GM03348 (cell line): Measurements from ENCODE around the gene TMEM139.
"Not testable (repeated sequence)": the region's sequence is repeated elsewhere in the genome, so short reads cannot be mapped to it uniquely, and the experiment has no call there.

ENCODE experiments used
- DNase-seq: peaks from one replicate; pipeline ENCODE4 v3.0.0; 2012; ENCODE audit warnings: low spot score

Gene TMEM139

DNA sequence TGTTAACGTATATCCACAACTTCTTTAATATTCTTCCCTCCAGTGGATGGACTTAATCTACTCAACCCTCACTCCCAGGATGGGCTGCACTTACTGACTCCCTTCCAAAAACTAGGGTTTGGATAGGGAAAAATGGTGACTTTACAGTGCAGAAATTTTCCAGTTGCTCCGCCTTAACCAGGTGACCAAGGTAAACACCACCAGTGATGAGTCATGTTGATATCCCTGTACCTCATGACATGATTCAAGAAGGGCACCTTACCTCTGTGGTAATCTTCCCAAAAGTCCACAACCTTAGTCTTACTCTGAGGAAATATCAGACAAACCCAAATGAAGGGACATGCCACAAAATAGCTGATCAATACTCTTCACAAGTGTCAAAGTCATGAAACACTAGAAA, 25.0 kb upstream of the TMEM139 start:
- no peak for DNase-seq

DNA sequence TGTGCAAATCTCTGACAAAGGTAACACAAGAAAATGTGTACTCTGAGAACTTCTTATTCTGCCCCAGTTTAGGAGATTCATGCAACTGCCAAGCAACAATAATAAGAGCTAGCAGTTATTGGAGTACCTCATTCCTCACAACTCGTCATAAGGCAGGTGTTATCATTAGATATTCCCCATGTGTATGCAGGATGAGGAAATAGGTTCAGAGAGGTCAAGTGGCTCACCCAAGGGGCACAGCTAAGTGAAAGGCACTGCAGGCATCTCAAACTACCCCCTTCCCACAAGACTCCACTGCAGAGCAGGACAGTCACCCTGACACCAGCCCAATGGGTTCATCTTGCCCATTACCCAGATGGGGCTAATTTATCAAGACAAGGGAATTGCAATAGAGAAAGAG, 22.9 kb upstream of the TMEM139 start:
- DNase-seq = no peak

DNA sequence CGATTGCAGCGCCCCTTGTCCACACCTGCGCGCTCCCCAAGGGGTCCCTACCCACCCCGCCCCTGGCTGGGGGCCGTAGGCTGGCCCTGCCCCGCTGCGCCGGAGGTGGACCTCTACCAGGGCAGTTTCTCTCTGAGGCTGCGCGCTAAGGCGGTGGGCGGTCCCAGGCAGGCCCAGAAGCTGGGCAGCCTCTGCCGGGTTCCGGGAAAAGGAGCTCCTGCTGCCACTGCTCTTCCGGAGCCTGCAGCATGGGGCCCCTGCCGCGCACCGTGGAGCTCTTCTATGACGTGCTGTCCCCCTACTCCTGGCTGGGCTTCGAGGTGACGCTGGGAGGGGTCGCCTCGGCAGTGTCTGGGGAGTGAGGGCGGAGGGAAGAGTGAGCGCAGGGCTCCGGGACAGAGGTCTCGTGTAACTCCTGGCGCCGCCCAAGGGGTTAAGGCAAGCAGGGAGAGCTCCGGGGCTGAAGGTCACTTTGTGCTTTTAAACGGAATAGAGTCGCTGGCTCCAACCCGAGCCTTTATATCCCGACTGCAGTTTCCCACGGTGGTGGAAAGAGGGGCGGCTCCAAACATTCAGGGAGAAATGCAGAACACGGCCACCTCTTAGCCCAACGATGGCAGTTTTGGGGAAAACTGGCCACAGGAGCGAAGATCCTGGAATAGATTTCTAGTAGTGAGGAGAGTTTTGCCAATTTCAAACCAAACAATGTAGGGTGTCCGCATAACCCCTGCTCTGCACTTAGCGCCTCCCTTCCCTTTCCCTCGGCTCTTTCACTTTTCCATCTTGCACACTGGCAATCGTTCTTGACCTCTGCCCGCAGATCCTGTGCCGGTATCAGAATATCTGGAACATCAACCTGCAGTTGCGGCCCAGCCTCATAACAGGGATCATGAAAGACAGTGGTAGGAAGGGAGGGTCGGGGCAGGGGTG, 21.2 kb upstream of the TMEM139 start, which contains the start of gene GSTK1:
GSTK1 (plus strand) TSS at position 176 of the 930 bp plus-strand sequence; CDS start at position 249, 73 bp downstream.
- peak; percentile 95 for DNase-seq

DNA sequence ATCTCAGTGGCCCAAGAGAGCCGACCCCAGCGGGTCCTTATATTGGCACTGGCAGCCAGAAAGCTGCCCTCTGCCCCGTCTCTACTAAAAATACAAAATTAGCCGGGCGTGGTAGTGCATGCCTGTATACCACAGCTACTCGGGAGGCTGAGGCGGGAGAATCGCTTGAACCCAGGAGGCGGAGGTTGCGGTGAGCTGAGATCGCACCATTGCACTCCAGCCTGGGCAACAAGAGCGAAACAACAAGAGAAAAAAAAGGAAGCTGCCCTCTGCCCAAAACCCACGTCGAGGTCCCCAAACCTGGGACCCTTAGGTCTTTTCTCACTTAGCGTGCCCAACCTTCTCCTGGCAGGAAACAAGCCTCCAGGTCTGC, 20.6 kb upstream of the TMEM139 start:
- DNase-seq = not testable (repeated sequence)

DNA sequence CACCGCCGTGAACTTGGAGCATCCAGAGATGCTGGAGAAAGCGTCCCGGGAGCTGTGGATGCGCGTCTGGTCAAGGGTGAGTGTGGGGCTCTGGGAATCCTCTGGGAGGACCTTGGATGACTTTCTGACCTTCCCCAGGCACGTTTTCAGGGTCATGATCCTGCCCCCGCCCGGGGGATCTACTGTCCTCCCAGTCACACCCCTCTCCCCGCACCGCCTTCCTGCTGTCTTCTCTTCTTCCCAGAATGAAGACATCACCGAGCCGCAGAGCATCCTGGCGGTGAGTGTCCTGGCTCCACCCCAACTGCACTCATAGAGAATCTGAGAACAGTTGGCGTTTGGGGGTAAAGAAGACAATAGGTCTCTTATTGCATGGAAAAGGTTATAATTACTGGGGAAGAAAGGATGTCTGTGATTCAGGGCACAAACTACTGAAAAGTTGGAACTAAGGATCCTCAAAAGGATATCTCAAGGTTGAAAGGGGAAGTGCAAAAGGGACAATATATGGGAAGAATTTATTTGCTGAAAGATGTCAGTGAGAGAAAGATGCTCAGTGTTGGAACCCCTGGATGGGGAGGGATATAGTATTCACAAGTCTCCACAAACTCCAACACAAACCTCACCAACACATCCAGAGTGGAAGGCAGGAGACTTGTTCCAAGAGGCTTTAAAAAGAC, 19.6 kb upstream of the TMEM139 start:
- no peak for DNase-seq

DNA sequence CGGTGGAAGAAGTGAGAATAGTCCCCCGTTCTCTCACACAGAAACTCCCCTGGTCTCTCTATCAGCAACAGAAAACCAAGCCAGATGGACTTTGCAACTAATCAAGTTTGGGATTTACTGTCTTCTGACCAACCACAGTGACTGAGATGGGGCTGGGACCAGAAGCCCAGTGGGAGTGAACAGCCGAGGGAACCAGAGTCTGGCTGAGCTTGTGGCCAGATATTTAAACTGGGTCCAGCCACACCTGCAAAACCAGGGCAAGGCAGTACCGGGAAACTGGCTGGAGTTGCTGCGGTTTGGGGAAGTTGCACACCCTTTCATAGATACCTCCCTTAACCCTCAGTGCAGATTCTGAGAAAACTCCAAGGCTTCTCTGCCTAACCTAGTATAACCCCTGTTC, 15.5 kb upstream of the TMEM139 start:
- DNase-seq = no peak

DNA sequence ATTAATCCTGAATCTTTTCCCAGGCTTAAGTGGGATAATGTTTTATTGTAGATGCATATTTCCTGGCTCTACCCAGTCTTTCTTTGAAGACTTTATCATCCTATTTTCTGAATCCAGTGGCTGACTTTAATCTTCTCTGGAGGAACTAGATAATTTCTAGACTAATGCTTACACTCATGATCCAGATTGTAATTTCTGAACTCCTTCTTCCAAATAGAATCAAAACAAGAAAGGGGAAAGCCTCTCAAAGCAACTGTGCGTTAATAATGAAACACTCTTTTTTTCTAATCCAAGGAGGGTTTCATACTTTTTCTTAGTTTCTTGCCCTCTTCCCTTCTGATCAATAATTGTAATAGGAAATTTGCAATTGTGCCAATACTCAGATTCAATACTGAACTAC, 13.5 kb upstream of the TMEM139 start:
- no peak for DNase-seq

DNA sequence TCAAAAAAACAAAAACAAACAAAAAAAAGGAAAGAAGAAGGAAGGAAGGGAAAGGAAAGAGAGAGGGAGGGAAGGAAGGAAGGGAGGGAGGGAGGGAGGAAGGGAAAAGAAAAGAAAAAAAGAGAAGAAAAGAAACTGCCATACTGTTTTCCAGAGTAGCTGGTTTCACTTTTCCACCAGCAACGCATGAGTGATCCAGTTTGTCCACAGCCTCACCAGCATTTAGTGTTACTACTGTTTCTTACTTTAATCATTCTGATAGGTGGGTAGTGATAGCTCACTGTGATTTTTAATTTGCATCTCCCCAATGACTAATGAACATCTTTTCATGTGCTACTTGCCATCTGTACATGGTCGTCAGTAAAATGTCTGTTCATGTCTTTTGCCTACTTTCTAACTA, 11.9 kb upstream of the TMEM139 start:
- DNase-seq = no peak

DNA sequence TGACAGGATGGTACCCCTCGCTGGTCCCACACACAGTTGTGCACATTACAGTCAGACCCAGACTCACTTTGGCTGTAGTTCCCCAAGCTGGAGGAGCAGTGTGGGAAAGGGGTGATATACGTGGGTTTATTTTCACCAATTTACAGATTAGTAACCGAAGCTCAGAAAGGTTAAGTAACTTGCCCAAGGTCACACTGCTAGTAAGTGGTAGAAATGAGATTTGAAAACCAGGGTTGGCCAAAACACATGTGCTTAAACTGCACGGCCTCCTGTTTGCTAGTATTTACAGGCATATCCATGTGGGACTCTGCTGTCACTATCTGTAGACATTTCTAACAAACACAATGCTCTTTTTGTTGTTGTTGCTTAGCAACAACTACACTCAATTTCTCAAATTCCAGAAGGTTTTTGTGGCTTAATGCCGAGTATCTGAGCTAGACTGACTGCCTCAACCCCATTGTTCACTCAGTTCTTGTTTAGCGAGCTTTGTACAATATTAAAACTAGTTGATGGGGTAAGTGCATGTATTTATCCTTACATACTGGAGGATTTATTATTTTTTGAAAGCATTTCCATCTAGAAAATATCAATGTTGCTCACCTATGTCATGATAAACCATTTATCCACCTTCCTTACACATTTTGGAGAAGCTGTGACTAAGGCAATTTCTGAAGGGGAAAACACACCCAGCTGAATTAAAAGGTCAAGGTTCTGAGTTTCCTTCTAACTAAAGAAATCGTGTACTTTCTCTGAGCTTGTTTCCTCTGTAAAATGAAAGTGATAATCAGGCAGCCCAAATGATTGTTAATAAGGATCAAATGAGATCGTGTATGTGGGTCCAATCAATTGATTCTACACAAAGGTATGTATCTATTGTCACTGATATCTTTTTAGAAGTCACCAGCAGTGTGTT, 5.3 kb upstream of the TMEM139 start:
- peak; percentile 69 for DNase-seq

DNA sequence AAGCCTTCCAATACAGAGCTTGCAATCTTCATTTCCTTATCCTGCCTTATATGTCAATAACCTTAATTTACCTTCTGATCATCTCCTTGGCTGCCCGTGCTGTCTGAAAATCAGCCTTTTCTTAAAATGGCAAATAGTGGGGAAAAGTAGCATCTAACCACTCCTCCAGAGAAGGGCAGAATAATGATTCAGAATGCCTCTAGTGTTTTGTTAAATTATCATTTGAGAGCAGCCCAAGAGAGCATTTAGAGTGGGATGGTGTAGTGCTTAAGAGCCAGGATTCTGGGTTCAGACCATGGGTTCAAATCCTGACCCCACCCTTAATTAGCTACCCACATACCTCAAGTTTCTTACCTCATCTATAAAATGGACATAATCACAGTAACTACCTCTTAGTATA, 4.6 kb upstream of the TMEM139 start:
- DNase-seq = no peak

DNA sequence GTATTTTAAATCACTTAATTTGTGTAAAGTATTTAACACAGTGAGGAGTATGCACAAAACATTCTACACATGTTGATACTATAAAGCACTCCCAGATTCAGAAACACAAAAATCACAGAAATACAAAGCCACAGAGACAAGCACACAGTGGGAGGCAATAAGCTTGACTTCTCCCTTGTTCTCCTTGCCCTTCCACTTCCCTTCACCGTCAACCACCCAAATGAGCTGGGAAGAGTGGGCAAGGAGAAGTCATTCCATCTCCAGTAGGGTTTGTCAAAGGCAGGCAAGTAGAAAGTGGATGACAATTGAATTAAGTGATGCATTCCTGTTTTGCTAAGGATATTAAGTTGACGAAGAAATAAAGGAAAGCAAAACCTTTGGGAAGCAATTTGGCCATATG, 4.2 kb upstream of the TMEM139 start:
- no peak for DNase-seq

DNA sequence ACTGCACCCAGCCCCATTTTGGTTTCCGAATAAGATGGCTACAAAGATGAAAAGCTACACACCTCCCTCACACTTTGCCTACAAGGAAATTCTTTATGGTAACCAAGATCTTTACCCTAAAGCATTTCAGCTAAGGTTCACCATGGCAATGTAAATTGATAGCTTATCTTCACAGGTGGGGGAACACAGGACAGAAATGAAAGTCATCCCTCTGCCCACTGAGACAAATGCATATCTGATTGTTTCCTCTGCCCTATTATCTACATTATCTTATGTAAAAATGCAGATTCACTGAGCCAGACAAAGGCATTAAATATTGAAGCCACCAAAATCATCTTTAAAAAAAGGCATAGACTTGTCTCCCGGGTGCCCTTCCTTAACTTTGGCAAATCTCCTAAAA, 3.2 kb upstream of the TMEM139 start:
- no peak for DNase-seq

DNA sequence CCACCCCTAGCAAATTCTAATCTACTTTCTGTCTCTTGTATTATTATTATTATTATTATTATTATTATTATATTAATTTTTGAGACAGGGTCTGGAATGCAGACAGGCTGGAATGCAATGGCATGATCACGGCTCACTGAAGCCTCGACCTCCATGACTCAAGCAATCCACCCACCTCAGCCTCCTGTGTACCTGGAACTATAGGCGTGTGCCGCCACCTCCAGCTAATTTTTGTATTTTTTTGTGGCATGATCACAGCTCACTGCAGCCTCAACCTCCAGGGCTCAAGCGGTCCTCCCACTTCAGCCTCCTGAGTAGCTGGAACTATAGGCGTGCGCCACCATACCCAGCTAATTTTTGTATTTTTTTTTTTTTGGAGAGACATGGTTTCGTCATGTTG, 2.6 kb upstream of the TMEM139 start:
- no peak for DNase-seq

DNA sequence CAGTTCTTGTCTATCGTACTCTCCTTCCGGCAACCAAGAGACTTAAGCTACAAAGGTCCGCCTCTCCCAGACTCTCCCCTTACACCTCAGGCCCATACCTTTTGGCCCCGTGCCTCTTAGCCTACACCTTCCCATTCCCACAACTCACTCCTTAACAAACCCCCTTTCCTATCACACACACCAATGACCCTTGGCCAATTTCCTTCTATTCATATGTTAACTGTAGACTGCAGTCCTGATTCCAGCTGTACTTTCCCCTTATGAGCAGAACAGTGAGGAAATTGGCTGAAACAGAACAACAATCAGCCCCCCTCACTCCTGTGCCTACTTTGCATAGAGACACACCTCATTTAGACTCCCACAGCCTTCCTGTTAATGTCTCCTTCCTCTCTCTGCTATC, 1.4 kb upstream of the TMEM139 start:
- no peak for DNase-seq

DNA sequence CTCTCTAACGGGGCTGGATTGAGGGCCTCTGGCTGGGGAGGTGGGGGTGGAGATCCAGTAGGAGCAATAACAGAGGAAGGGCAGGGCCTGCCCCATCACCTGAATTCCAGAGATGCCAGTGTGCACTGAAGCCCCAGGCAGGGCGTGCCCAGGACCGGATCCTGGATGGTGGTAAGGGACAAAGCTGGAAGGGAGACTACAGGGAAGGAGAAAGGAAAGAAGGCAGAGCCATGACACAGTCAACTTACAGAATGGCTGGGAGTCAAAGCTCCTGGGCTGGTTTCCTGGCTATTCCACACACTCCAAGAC, 666 bp downstream of the TMEM139 start:
- DNase-seq = no peak

DNA sequence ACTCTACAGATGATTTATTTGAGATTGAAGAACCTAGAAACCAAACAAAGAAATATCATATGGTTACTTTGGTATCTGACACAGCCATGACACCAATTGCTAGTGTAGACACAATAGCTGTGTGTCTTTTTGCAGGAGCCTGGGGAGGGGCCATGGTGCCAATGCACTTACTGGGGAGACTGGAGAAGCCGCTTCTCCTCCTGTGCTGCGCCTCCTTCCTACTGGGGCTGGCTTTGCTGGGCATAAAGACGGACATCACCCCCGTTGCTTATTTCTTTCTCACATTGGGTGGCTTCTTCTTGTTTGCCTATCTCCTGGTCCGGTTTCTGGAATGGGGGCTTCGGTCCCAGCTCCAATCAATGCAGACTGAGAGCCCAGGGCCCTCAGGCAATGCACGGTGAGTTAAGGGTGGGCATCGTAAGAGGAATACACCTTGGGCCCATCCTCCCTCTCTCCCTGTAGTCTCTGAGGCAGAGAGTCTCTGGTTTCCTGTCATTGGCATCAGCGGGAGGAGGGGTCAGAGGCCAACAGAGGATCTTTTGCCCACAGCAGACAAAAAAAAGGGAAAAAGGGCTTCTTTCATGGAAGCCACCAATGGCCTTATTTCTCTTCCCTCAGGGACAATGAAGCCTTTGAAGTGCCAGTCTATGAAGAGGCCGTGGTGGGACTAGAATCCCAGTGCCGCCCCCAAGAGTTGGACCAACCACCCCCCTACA, 1.2 kb downstream of the TMEM139 start:
- DNase-seq = no peak

DNA sequence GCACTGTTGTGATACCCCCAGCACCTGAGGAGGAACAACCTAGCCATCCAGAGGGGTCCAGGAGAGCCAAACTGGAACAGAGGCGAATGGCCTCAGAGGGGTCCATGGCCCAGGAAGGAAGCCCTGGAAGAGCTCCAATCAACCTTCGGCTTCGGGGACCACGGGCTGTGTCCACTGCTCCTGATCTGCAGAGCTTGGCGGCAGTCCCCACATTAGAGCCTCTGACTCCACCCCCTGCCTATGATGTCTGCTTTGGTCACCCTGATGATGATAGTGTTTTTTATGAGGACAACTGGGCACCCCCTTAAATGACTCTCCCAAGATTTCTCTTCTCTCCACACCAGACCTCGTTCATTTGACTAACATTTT, 1.7 kb downstream of the TMEM139 start:
- no peak for DNase-seq

DNA sequence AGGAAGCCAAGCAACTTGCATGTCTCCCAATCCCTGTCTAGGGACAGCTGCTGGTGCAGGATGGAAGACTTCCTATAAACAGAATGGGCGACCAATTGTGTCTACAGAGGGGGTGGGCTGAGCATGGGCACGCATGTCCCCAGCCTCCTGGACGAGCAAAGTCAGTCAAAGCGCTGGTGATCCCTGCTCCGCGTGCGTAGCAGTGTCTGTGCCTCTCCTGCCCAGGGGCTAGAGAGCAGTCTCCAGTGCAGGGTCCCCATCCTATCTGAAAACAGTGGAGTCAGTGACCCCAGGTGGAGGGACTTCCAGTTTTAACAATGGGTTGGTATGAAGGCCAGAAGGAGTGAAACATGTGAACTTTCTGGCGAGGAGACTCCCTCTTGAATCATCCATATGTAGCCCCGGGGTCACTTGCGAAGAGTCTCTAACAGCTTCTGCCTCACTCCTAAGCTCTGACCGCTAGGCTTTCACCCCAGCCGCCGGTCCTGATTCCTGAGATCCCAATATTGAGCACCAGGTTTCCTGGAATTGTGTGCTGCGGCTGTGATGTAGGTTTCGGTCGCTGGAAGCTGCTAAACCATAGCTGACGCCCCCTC, 2.7 kb downstream of the TMEM139 start:
- no peak for DNase-seq

DNA sequence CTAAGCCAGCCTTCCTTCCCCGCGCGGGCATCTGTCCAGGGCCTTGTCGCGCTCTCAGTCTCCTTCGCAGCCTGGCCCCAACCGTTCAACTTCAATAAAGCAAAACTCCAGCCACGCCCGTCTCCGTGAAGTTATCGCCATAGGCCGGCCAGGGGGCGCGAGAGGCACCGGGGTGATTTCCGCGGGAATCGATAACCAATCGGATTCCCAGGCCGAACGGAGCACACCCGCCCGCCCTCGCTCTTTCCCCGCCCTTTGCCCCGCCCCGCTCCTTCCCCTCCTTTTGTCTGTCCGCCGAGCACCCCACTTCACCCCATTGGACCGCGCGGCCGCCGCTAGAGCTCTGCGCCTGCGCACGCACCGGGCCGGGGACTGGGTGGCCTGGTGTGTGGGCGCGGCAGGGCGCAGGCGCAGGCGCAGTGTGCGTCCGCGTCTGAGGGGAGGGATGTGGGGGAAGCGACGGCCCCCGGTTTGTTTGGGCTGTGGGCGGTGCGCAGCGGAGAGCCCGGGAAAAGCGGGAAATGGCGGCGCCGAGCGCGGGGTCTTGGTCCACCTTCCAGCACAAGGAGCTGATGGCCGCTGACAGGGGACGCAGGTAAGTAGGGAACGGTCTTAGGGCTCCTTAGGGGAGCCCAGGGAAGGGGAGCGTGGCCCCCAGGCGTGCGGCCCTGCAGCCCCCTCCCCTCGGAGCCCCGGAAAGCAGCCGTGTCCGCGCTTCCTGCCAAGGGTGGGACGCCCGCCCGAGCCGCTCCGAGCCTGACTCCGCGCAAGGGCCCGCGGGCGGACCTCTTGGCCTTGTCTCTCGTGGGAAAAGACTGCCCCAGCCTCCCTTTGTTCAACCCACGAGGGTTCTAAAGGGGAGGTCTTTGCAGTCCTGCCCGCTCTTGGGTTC, 3.4 kb downstream of the TMEM139 start, which contains the start of gene CASP2:
CASP2 (plus strand) TSS at position 417 of the 892 bp plus-strand sequence; CDS start at position 522, 105 bp downstream.
- peak; percentile 100 for DNase-seq

DNA sequence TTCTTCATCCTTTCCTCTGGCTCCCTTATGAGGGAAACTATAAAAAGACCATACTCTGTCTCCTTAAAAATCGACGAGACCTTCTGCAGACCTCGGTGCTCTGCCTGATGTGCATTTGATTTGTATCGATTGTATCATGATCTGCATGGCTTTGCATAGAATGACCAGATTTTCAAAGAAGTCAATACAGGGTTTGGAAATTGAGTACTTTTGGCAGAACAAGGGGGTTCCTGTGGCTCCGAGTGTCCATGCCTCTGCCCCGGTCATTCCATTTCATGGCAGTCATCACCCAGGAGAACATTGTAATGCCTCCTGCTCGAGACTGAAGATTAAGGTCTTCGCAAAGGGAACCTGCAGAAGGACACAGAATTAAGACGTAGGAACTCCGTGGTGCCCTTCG, 4.1 kb downstream of the TMEM139 start:
- DNase-seq = peak; percentile 53
